Liver (tissue), 3 donors: ENCODE measurements around the gene ZMAT2.
"Not testable (repeated sequence)": the region's sequence is repeated elsewhere in the genome, so short reads cannot be mapped to it uniquely, and the experiment has no call there.

Source experiments
- EGR1 ChIP-seq, 2 donors: IDR thresholded peaks; 2 replicates each; pipeline ENCODE4 v1.6.1; 2016 to 2018; ENCODE audit warnings: antibody characterized with exemption in 2 of 2, low read depth in 2 of 2
- FOXA1 ChIP-seq: IDR thresholded peaks from 2 replicates; pipeline ENCODE4 v1.6.1; 2016; ENCODE audit warnings: antibody characterized with exemption
- FOXA2 ChIP-seq: IDR thresholded peaks from 2 replicates; pipeline ENCODE4 v1.6.1; 2016; ENCODE audit warnings: antibody characterized with exemption
- GABPA ChIP-seq, 2 donors: IDR thresholded peaks in 1 of 2; conservative IDR thresholded peaks in 1 of 2; 2 replicates each; pipeline ENCODE4 v1.6.1; 2016; ENCODE audit warnings: antibody characterized with exemption in 2 of 2, mild to moderate bottlenecking in 1 of 2, moderate library complexity in 1 of 2
- HNF4G ChIP-seq: IDR thresholded peaks from 2 replicates; pipeline ENCODE4 v1.6.1; 2016; ENCODE audit warnings: antibody characterized with exemption
- JUND ChIP-seq, 2 donors: IDR thresholded peaks; 2 replicates each; pipeline ENCODE4 v1.6.1; 2016; ENCODE audit warnings: antibody characterized with exemption in 2 of 2
- MAX ChIP-seq: IDR thresholded peaks from 2 replicates; pipeline ENCODE4 v1.6.1; 2016; ENCODE audit warnings: antibody characterized with exemption
- NR2F2 ChIP-seq: IDR thresholded peaks from 2 replicates; pipeline ENCODE4 v1.6.1; 2016; ENCODE audit warnings: antibody characterized with exemption
- RAD21 ChIP-seq, 2 donors: IDR thresholded peaks; 2 replicates each; pipeline ENCODE4 v1.6.1; 2016; ENCODE audit warnings: antibody characterized with exemption in 2 of 2, mild to moderate bottlenecking in 2 of 2
- REST ChIP-seq: IDR thresholded peaks from 2 replicates; pipeline ENCODE4 v1.6.1; 2016; ENCODE audit warnings: antibody characterized with exemption, mild to moderate bottlenecking
- SP1 ChIP-seq: IDR thresholded peaks from 2 replicates; pipeline ENCODE4 v1.6.1; 2018; ENCODE audit warnings: antibody characterized with exemption, mild to moderate bottlenecking
- TF ChIP-seq, protein P1 (sequence below): fragments of 150-350 bp; IDR thresholded peaks from 2 replicates; pipeline ENCODE4 v1.5.1; 2017; ENCODE audit warnings: improper control_type of control experiment, low read depth, low read length; ENCODE audit not compliant: missing input control
- TF ChIP-seq, protein P2 (sequence below): IDR thresholded peaks from 2 replicates; pipeline ENCODE4 v1.6.1; 2016; ENCODE audit warnings: antibody characterized with exemption
- TF ChIP-seq, protein P3 (sequence below): IDR thresholded peaks from 2 replicates; pipeline ENCODE4 v1.6.1; 2016; ENCODE audit warnings: antibody characterized with exemption
- donor health status: healthy.
- donor health status: healthy.

GRCh38 chr5:140720738-140721137, 20.5 kb downstream of the ZMAT2 start:
- not testable (repeated sequence) for TF ChIP-seq NR2F2; RAD21 (IDR thresholded peaks at IDR 0.05); REST; SP1; JUND (IDR thresholded peaks at IDR 0.05); GABPA (IDR thresholded peaks at IDR 0.05 in 1 of 2, conservative IDR thresholded peaks at IDR 0.05 in 1 of 2); MAX; FOXA2; HNF4G; FOXA1; EGR1 (IDR thresholded peaks at IDR 0.05; ENCODE audit: low read depth in 2 of 2)
- TF ChIP-seq, protein P1, sequence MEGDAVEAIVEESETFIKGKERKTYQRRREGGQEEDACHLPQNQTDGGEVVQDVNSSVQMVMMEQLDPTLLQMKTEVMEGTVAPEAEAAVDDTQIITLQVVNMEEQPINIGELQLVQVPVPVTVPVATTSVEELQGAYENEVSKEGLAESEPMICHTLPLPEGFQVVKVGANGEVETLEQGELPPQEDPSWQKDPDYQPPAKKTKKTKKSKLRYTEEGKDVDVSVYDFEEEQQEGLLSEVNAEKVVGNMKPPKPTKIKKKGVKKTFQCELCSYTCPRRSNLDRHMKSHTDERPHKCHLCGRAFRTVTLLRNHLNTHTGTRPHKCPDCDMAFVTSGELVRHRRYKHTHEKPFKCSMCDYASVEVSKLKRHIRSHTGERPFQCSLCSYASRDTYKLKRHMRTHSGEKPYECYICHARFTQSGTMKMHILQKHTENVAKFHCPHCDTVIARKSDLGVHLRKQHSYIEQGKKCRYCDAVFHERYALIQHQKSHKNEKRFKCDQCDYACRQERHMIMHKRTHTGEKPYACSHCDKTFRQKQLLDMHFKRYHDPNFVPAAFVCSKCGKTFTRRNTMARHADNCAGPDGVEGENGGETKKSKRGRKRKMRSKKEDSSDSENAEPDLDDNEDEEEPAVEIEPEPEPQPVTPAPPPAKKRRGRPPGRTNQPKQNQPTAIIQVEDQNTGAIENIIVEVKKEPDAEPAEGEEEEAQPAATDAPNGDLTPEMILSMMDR = not testable (repeated sequence)
- TF ChIP-seq, protein P2, sequence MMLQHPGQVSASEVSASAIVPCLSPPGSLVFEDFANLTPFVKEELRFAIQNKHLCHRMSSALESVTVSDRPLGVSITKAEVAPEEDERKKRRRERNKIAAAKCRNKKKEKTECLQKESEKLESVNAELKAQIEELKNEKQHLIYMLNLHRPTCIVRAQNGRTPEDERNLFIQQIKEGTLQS = not testable (repeated sequence)
- TF ChIP-seq, protein P3, sequence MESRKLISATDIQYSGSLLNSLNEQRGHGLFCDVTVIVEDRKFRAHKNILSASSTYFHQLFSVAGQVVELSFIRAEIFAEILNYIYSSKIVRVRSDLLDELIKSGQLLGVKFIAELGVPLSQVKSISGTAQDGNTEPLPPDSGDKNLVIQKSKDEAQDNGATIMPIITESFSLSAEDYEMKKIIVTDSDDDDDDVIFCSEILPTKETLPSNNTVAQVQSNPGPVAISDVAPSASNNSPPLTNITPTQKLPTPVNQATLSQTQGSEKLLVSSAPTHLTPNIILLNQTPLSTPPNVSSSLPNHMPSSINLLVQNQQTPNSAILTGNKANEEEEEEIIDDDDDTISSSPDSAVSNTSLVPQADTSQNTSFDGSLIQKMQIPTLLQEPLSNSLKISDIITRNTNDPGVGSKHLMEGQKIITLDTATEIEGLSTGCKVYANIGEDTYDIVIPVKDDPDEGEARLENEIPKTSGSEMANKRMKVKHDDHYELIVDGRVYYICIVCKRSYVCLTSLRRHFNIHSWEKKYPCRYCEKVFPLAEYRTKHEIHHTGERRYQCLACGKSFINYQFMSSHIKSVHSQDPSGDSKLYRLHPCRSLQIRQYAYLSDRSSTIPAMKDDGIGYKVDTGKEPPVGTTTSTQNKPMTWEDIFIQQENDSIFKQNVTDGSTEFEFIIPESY = not testable (repeated sequence)
